Stimulated activated CD8-positive, alpha-beta memory T cell treated with anti-CD3 and anti-CD28 coated beads, Interleukin-7, amount 100 ng/mL, for 24 hours (primary cell): Measurements from ENCODE around the gene MTUS2.

Source experiments
- DNase-seq: peaks from one replicate; pipeline ENCODE4 v3.0.0-alpha.2; 2020; ENCODE audit warnings: low read depth

The MTUS2 gene

DNA sequence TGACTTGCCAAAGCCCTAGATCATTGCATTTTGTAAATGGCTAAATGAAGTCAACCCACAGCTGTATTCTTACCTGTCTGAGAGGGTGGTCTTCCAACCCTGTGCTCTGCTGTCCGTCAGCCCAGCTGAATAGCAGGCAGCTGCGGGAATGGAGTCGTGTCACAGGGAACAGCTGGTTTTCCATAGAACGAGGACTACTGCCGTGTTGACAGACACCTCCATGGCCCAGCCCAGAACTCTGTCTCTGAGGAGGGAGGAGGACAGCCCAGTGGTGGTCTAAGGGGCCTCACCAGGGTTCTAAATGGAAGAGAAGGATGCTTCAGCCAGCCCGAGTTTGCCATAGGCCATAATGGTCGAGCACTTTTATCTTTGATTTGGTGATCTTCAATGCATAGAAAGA lies 664.7 kb downstream of the MTUS2 start:
- no peak for DNase-seq

DNA sequence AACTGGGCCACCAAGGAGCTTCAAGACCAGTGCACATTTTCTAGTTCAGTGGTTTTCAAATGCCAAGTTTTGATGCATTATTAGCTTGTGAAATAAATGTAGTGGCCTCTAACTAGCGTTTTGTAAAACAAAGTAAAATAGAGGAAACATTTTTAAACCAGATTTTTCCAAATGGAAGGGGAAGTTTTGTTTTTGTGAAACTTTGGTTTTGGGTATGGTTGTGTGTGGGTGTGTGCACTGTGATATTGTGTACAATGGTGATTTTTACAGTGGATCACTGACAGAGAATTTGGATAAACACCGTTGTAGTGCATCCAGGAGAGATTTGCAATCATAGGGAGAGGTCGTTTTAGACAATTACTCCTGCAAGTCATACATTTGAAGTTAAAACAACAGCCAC lies 666.4 kb downstream of the MTUS2 start:
- DNase-seq = no peak

DNA sequence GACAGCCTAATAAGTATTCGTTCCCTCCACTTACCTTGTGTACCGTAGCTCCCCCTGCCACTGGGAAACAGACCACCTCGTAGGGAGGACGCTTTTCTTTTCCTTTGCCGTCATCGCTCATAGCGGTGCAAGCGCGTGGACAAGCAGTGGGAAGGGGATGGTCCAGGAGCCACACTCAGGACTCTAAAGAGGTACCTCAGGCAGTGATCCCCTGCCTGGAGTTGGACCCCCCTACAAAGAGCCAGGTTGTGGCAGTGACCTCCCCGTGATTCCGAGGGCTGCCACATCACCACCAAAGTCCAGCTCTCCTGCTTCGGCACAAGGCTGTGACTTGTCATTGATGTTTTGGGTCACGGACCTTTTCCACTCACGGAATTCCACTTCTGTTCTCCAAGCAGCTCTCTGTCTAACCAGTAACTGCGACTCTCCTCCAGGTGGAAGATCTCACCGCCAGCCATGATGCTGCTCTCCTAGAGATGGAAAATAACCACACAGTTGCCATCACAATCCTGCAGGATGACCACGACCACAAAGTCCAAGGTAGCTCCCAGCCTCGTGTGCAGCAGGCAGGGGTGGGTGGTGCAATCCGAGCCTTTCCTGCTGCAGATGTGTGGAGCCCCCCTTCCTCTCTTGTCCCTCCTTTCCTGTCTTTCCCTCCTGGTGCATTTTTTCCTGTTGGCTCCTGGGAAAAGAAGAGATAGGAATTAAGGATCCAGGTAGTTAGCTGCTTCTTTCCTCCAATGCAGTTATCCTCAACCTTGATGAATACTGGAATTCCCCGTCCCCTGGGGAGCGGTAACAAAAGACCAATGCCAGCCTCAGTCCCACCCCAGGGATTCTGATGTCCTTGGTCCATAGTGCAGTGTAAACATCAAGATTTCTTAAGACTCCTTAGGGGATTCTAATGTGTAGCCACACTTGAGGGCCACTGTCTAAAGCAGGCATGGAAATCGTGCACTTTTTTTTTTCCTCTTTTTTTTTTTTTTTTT lies 667.6 kb downstream of the MTUS2 start:
- DNase-seq = no peak

DNA sequence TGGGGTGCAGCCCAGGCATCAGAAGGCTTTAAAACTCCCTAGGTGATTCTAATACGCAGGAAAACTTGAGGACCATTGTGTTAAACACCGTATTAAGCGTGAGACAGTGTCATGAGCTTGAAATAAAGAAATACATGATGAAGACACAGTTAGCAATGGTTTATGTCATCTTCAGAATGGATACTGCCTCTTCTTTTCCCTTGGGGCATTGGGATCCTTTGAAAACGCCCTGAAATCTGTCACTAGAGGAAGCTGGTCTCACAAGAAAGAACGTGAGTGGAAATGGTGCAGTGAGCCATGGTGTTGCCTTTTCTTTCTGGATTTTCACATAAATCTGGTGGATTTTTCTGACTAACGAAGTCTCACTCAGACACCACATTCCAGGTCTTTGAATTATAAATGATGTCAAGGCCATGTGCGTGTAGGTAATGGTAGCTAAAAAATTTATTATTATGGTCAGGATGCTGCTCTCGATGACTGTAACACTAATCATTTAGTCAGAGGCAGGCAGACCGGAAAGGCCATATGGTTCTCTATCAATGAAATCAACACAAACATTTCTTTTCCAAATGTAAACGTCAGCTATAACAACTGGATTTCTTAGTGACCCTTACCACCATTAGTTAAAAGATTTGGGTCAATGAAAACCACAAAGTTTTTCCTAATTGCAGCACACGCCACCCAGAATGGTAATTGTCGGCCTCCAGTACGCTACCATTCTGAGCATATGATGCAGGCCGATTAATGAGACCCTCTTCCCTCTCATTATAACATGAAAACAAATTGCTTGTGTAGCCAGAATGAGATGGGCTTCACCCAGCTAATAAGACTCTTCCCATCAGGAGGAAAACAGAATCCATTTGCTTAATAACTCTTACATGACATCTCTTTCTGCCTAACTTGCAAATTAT lies 669.8 kb downstream of the MTUS2 start:
- DNase-seq = no peak

DNA sequence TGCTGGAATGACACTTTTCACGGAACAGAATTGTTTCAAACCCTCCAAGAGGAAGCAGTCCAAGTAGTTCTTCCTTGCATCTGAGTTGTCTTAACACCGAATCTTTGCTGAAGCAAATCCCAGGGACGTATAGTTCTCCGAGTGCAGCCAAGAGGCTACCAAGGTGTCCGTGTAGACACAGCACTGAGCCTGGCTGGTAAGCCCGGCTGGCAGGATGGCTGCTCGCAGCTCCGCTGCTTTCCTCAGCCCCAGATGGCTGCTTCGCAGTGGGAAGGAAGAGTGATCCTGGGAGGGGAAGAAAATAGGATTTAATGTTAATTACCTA lies 670.4 kb downstream of the MTUS2 start:
- no peak for DNase-seq

DNA sequence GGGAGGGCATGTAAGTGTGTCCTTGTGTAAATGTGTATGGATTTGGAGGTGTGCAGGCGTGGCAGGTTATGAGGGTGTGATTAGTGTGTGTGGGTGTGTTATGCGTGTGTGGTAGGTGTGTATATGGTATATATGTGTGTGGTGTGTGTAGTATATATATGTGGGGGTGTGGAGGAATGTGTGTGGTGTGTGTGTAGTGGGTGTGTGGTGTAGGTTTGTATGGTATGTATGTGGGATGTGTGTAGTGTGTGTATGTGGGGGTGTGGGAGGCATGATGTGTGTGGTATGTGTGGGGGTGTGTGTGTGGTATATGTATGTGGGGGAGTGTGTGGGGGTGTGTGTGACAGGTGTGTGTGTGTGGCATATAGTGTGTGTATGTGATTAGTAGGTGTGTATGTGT lies 671.1 kb downstream of the MTUS2 start:
- DNase-seq = no peak

DNA sequence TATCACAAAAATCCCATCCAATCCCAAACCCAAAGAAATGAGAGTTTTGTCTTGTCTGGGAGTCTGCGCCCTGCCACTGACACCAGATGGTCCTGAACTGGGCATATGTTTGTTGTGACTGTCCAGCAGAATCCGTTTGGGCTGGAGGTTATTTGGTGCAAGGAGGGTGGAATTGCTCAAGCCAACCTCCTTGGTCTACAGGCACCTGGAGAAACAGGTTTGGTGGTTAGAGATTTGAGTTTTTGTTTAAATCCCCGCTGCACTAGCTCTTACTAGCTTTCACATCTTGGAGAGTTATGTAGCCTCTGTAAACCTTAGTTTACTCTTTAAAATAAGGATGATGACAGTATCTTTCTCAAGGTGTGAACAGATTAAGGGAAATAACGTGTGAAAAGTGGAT lies 673.7 kb downstream of the MTUS2 start:
- no peak for DNase-seq

DNA sequence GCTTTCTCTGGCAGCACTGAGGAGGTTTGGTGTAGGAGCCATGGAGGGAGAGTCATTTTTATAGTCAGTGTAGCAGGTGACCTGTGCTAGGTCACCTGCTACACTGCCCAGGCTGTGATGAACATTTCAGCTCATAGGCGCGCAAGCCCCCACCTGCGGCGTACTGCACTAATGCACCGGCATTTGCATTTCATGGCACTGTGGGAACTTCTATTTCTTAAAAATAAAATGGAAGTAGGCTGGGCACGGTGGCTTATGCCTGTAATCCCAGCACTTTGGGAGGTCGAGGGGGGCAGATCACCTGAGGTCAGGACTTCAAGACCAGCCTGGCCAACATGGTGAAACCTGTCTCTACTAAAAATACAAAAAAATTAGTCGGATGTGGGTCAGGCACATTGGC lies 674.4 kb downstream of the MTUS2 start:
- no peak for DNase-seq

DNA sequence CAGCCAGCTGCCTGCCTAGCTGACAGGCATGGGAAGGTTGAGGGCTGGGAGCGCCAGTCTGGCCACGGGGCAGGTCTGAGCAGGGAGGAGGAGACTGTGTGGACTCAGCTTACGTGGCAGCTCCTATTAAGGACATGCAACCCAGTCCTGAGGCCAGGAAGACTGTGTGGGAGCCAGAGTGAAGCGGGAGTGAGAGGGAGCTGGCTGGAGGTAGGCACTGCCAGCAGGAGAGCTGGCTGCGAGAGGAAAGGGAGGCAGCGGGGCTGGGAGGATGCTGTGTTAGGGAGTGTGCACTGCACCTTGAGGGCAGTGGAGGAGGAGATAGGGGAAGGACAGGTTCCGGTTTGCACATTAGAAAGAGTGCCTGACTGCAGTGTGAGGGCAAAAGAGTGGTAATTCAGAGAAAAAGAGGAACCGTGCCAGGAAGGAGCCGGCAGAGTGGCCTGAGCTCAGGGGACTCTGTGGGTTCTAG lies 676.1 kb downstream of the MTUS2 start:
- no peak for DNase-seq

DNA sequence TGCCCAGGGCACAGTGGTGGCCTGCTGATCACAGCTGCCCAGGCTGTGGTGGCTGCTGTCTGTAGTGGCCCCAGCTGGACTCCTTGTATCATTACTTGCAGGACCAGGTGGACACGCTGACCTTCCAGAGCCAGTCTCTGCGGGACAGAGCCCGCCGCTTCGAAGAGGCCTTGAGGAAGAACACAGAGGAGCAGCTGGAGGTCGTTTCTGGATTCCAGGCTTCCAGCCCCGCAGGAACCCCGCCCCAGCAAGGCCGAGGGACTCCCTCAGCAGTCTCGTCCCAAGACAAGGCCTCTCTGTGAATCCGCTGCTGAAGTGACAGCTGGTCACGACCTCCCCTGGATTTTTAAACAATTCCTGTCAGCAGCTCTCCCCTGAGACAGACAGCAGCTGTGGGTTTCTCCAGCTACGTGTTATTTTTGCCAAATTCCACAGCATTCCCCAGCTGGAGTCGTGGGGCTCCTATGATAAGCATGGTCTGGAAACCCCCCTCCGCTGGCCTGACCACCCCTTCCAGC lies 677.1 kb downstream of the MTUS2 start:
- no peak for DNase-seq

DNA sequence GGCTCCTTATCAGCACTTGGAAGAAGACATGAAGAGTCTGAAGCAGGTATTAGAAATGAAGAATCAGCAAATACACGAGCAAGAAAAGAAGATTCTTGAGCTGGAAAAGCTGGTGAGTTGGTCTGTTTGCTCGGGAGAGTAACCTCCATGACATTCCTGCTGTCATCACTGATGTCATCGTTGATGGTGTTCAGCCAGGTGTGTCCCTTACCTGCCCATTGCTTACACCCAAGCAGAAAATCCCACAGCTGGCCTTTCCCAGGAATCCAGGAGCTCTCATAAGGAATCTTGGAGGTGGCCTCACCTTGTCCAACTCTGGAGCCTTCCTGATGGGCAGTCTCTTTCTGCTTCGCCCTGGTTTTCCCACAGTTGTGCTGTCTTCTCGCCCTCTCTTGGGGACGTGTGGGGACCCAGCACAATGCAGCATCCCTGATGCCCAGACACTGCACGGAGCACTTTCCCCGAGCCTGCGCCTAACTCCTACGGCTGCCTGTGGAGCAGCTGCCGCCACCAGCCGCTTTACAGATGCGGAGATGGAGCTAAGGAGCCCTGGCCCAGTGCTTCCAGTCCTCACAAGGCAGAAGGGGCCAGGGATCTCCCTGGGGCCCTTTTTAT lies 678.4 kb downstream of the MTUS2 start:
- no peak for DNase-seq

DNA sequence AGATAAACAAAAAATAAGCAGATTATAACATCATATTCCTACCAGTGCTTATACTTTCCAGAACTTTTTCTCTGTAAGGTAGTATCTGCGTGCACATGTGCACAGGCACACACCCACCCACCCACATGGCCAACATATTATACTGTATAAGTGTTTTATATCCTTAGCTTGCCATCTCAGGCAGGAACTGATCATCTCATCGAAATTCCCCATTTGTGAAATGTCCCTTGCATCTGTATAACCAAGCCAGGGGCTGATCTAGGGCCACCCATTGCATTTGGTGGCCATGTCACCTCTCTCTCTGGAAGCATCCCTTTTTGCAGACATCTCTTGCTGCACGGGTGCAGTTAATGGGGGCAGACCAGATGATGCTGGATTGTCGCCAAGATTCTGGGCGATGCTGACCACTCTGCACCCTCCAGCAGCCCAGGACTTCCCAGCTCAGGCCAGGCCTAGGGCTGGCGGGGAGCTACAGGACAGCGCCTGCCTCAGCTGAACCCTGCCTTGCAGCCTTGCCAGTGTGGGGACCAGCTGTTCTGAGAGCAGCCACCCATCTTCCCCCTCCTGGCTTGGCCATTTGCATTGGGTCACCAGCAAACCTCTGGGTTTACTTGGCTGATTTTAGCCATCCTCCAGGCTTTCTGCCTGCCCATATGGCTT lies 679.5 kb downstream of the MTUS2 start:
- DNase-seq = no peak

DNA sequence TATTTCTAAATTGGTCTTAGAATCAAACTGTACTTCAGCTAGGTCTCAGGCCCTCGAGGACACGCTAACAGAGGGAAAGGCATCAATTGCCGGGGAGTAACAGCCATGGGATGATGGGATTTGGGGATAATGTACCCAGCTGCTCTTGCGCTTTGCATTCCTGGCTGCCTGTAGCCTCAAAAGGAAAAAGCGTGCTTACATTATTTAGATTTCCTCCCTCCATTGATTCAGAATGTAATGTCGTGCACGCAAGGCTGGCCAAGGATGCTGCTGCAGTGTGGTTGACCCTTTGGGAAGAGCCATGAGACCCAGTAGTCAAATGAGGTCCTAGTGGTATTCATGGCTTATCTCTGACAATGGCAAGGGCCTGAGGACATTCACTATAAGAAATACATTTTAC lies 680.2 kb downstream of the MTUS2 start:
- DNase-seq = no peak

DNA sequence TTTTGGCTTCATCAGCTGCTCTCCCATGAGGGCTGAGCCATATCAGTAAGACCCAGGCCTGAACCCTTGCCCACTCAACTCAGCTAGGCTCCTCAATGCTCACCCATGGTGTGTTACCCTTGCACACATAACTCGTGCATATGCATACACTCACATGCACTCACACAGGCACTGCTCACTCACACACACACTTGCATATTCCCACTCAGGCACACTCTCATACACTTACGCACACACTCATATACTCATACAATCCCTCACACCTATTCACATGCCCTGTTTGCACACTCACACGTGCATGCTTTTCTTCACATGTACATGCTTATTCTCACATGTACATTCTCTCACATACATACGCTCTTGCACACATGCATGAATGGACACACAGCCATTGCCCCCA lies 681.5 kb downstream of the MTUS2 start:
- no peak for DNase-seq

DNA sequence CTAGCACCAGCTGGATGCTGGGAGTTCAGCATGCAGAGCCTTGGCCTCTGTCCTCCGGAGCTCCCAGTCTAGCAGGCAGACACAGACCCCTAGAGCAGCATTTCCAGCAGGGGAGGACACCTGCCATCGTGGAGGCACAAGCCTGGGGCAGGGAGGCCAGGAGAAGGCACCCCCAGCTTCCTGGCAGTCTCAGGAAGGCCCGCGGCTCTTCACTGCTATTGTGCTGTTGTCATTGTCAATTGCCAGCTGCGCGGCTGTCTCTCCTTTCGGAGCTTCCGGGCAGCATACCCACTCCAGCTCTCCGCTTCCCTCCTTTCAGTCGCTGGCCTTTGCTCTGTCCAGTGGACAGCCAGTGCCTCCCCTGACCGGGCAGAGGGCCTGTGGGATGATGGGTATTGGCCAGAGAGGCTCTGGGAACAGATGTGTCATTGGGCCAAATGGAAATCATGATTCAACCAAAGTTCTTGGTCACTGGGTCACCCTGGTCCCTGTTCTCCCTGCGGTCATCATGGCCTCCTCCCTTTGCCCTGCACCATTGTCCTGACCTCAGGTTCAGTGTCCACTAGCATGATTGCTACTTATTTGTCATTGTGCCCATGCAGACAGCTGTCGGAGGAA lies 682.4 kb downstream of the MTUS2 start:
- no peak for DNase-seq

DNA sequence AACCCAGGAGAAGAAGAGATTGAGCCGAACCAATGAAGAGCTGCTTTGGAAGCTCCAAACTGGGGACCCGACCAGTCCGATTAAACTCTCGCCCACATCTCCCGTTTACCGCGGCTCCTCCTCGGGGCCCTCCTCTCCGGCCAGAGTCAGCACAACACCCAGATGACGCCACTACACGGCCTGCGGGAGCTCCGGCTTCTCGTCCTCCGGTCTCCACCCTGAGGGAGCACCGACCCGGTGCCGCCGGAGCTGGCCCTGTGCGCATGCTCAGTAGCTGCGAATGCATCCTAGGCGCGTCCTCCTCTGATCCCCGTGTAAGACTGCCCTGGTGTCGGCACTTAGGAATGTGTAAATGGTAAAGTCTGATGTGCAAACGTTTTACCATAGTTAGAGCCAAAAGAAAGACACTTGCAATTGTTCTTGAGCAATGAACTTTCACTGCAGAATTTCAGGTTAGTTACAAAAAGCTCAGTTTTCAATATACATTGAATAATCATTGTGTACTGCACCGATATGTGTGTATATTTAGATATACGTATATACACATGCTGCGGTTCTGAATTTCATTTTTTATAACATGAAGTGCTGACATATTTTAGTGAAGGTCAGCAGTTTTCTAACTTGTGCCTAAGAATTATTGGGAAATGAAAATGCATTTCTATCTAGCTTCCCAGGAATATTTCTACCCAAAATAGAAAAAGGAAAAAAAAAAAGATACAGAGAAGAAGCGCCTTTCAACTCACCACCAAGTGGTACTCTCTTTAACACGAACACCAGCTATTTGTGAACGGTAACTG lies 683.1 kb downstream of the MTUS2 start:
- DNase-seq = no peak

DNA sequence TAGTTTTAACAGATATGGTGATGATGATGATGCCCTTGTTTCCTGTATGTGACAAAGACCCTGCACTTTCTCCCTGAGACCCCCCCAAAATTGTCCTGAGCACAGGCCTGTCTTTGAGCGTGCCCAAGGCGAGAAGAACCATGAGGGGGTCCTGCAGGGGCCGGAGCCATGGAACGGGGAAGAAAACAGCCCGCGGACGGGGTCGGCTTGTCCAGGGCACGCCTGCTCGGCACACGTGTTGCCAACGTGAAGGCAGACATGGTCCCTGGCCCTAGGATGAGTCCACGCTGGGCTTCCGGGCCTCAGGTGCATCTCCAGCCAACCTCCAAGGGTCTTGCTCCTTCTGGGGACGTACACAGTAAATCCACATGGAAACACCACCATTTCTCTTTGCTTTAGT lies 684.6 kb downstream of the MTUS2 start:
- DNase-seq = no peak

DNA sequence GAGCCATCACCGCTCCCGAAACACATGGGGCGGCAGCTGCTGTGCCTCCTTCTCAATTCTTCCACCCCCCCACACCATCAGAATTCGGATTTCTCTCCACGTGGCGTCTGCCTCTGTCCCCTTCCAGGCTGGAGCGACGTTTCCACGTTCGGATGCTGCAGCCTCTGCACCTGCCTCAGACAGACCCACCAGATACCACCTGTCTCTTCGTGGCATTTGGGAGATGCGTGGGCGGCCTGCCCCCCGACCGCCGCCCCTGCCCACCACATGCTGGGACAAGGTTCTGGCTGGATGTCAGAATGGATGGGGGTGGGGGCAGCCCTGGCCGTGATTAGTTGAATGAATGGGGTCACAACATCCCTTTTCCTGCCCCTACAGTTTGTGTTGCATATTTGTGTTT lies 685.4 kb downstream of the MTUS2 start:
- no peak for DNase-seq

DNA sequence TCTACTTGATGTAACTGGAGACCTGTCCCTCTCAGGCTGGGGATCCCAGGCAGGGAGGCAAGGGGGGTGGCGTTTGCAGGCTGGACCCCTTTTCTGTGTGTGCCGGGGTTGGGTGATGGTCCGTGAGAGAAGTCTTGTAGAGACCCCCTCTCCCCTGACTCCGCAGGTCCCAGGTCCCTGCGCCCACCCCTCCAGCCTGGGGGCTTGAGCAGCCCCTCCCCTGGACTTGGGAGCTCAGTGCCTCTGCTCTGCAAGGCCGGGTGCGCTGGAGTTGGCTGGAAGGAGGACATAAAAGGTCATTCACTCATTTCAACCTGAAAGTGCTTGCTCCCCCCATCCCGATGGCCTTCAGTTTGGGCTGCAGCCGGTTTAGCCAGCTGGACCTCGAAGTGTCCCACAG lies 685.8 kb downstream of the MTUS2 start:
- DNase-seq = no peak

DNA sequence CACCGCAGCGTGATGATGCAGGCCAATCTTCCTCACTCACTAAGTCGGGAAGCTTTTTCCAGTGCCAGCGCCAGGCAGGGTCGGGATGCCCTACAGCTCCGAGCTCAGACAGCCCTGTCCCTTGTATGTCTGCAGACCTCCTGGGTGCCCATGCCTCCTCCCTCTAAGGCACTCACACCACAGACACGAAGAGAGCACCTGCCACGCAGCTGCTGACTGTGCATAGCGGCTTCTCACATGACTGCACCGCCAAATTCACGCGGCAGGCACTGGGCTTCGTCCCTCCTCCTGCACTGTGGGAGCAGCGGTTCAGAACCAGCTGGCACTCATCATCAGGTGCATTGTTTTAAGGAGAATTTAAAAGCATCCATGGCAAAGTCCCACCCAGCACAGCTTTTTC lies 687.2 kb downstream of the MTUS2 start:
- no peak for DNase-seq
